Measurements from ENCODE around the gene MAP4K2. TPM values are rescaled to one million over a fixed set of nuclear protein-coding genes. Genes with fewer than 3 reads are reported as not detected.

MAP4K2 gene
- total and polyA plus RNA-seq, 2 of the 4 experiments (the other 2 are of a cell fraction), result 11.7 to 16.6 TPM

- no peak overlapping the region for H3K4me3 ChIP-seq (ENCODE audit: insufficient read depth, low read depth, low read length)
- no peak overlapping the region for H3K9ac ChIP-seq (ENCODE audit: low read depth, low read length)
- peak; percentile 51 for ATAC-seq (ENCODE audit: low read depth)
- no peaks in the 10 kb centered on the region for H3K9me3 ChIP-seq (ENCODE audit: control insufficient read depth, insufficient read depth, low read length)
- BruUV-seq (replicated peaks), result no TSS peak
- peaks cover 18% of the 10 kb centered on the region for H3K4me1 ChIP-seq (ENCODE audit: control insufficient read depth, insufficient read depth, low read length)
- no peak overlapping the region for H4K8ac ChIP-seq (ENCODE audit: low read depth in 2 of 2, low read length in 2 of 2)
- DNase-seq, result peak; percentile 79
- H4K5ac ChIP-seq (ENCODE audit: low read depth, low read length), result no peak overlapping the region
- peaks cover 17 to 54% of the 10 kb centered on the region in 2 experiments for H3K79me1 ChIP-seq (ENCODE audit: low read depth in 1 of 2, low read length in 2 of 2)
- H3K23ac ChIP-seq (ENCODE audit: low read depth, low read length), result no peak overlapping the region; the same call in 1 of the 2 replicates
- H3K56ac ChIP-seq (ENCODE audit: extremely low read depth, insufficient read depth, low read length), result no peak overlapping the region
- in situ Hi-C loops (cut with MboI; ENCODE audit: low sequenced_read_pairs) (no loop called here), intact Hi-C loops (cut with micrococcal nuclease) (no loop called here), dilution Hi-C loops (cut with HindIII; ENCODE audit: low sequenced_read_pairs, unreplicated experiment) (no loop called here)
- H3K27ac ChIP-seq (ENCODE audit: insufficient read depth, low read length), result peak overlapping the region; percentile 11
- H2BK15ac ChIP-seq (ENCODE audit: low read depth, low read length), result no peak overlapping the region
- no peak overlapping the region for H3K4me2 ChIP-seq (ENCODE audit: low read depth, low read length)
- H2BK20ac ChIP-seq (ENCODE audit: low read depth, low read length), result no peak overlapping the region
- peak overlapping the region; percentile 18 for H2AFZ ChIP-seq (replicated peaks; ENCODE audit: low read length, poor library complexity)
- no peak overlapping the region for H4K91ac ChIP-seq (ENCODE audit: insufficient read depth, low read depth, low read length)
- no peak overlapping the region for H3K18ac ChIP-seq (ENCODE audit: low read depth, low read length)
- H3K36me3 ChIP-seq (ENCODE audit: control insufficient read depth, insufficient read depth, low read length), result peaks cover 57% of the 10 kb centered on the region
- H3K4ac ChIP-seq (ENCODE audit: low read depth, low read length), result peak overlapping the region; percentile 2; the same call in 1 of the 2 replicates
- ChIA-PET CTCF (interaction anchor here (1.0 kb wide), 1 partner anchor 13 kb away, joined by 3 read pairs; no protein-coding TSS in a partner anchor), POLR2A (ENCODE audit: unreplicated experiment) (no interaction called here)
- 0 out of 2 replicates have a peak overlapping the region, but pooled peaks have one; percentile 40 for H3K14ac ChIP-seq (replicated peaks; ENCODE audit: low read depth, low read length)
- peak overlapping the region; percentile 61; the same call in 1 of the 2 replicates for H2AK5ac ChIP-seq (ENCODE audit: low read depth, low read length)
- H2AK9ac ChIP-seq (replicated peaks; ENCODE audit: low read depth, low read length, poor library complexity), result peak overlapping the region; percentile 18
- H3K9me1 ChIP-seq (ENCODE audit: insufficient read depth, low read length), result peaks cover 18% of the 10 kb centered on the region; the same call in 1 of the 2 replicates
- H2BK5ac ChIP-seq (ENCODE audit: low read depth, low read length, poor library complexity, severe bottlenecking), result peak overlapping the region; percentile 17
- peaks cover 50% of the 10 kb centered on the region for H4K20me1 ChIP-seq (ENCODE audit: insufficient read depth, low read length)
- H2BK120ac ChIP-seq (ENCODE audit: low read depth, low read length), result no peak overlapping the region
- no peaks in the 10 kb centered on the region for H3K27me3 ChIP-seq (ENCODE audit: control insufficient read depth, insufficient read depth, low read length)
- whole genome bisulfite sequencing, 2 experiments (ENCODE audit: extremely low coverage in 2 of 2, insufficient read length in 1 of 2), result 21% methylated on average over 3 of the region's 13 CpGs; no CpG with 5 or more reads in 1 of the 2 experiments
- TF ChIP-seq SMC3 (IDR thresholded peaks at IDR 0.05; ENCODE audit: low read depth, low read length) (no peak), MAZ (IDR thresholded peaks at IDR 0.05; ENCODE audit: borderline replicate concordance, low read depth, low read length) (peak; percentile 45; the same call in 1 of the 2 replicates)
Measured at GRCh38 chr11:64762674-64763525, 40.1 kb downstream of the MAP4K2 start.

All from IMR-90 (cell line).